ENCODE data around the gene CLCN2.

Gene CLCN2

DNA sequence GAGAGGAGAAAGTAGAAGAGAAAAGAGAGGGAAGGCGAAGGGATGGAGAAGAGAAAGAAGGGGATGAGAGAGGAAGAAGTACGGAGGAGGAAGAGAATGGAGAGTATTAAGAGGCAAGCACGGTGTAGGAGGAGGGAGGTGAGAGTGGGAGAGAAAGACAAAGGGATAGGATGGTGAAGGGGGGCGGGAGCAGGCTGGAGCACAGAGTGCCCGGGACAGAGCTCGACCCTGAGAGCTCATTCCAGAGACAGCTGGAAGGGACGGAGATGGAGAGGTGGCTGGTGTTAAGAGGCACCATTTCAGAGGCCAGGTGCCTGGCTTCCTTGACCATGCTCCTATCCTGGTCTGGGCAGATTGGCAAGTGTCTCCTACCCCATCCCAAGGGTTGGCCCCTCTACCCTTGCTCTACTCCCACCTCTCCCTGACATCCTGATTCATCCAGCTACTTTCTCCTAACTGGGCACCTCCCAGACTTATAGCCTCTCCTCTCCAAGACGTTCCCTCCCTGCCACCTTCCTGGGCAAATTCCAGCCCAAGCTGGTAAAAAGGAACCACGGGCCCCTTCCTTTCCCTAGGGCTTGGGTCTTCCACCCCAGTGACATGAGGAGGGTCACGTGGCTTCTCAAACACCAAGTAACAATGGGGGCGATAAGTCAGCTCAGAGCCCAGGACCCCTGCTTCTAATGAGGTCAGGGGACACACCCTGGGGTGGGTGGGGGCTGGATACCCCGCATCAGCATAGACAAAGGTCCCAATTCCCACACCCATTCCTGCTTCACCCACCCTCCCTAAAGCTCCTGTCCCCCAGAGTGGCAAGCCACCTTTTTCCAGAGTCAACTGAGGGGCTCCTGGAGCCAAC is 1.1 kb downstream of the CLCN2 start:
- Histone ChIP-seq H3K27ac (ENCODE audit: low read length) (no peak overlapping the region), H3K4me1 (ENCODE audit: low read length) (0 out of 2 replicates have a peak, but pooled peaks cover 6% of the 10 kb centered on the region), H3K4me2 (ENCODE audit: low read depth, low read length) (peak overlapping the region; percentile 94), H3K9me2 (replicated peaks; ENCODE audit: insufficient read depth, low read length) (no peaks in the 10 kb centered on the region), H3K4me3 (ENCODE audit: low read length) (peak overlapping the region; percentile 84), H4K20me1 (ENCODE audit: insufficient read depth, low read length) (no peaks in the 10 kb centered on the region), H3K9ac (ENCODE audit: low read length) (no peak overlapping the region), H3K27me3 (replicated peaks; ENCODE audit: insufficient read depth, low read length) (no peaks in the 10 kb centered on the region), H3F3A (ENCODE audit: insufficient read depth, low read length) (peaks cover 19% of the 10 kb centered on the region), H3K36me3 (replicated peaks; ENCODE audit: insufficient read depth, low read length) (0 out of 2 replicates have a peak, but pooled peaks cover 5% of the 10 kb centered on the region), H3K9me3 (replicated peaks; ENCODE audit: insufficient read depth, low read length) (no peaks in the 10 kb centered on the region), H3K79me2 (ENCODE audit: low read length) (peaks cover 26% of the 10 kb centered on the region), H2AFZ (ENCODE audit: low read length) (no peak overlapping the region)
- no peak for TF ChIP-seq EZH2 (optimal IDR thresholded peaks at IDR 0.05; ENCODE audit: low read depth, low read length)
- TF ChIP-seq, protein P1, sequence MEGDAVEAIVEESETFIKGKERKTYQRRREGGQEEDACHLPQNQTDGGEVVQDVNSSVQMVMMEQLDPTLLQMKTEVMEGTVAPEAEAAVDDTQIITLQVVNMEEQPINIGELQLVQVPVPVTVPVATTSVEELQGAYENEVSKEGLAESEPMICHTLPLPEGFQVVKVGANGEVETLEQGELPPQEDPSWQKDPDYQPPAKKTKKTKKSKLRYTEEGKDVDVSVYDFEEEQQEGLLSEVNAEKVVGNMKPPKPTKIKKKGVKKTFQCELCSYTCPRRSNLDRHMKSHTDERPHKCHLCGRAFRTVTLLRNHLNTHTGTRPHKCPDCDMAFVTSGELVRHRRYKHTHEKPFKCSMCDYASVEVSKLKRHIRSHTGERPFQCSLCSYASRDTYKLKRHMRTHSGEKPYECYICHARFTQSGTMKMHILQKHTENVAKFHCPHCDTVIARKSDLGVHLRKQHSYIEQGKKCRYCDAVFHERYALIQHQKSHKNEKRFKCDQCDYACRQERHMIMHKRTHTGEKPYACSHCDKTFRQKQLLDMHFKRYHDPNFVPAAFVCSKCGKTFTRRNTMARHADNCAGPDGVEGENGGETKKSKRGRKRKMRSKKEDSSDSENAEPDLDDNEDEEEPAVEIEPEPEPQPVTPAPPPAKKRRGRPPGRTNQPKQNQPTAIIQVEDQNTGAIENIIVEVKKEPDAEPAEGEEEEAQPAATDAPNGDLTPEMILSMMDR (IDR thresholded peaks at IDR 0.05; ENCODE audit: low read length): no peak
- DNase-seq: no peak

DNA sequence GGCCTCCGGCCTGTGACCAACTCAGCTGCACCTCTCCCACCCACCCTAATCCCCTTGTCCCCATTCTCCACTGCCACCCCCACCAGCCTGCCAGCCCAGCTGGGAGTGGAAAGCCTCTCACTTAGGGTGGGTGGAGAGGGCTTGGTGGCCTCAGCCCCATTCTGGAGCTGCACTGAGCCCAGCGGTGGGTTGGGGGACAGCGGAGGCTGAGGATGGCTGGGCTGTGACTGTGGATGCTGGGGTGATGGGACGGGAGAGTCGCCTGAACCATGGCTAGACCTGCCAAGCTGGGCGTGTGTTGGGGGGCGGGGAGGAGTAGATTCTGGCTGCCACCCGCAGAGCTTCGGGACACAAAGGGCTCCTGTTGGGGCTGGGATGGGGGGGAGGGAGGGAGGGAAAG is 1.8 kb downstream of the CLCN2 start:
- no peak for DNase-seq
- TF ChIP-seq, protein P1 (IDR thresholded peaks at IDR 0.05; ENCODE audit: low read length): no peak
- TF ChIP-seq EZH2 (optimal IDR thresholded peaks at IDR 0.05; ENCODE audit: low read depth, low read length) (no peak), EZH2phosphoT487 (IDR thresholded peaks at IDR 0.05; ENCODE audit: low read length) (no peak)
- Histone ChIP-seq H2AFZ (ENCODE audit: low read length) (no peak overlapping the region), H3K4me3 (ENCODE audit: low read length) (no peak overlapping the region), H3K9me2 (replicated peaks; ENCODE audit: insufficient read depth, low read length) (no peaks in the 10 kb centered on the region), H3K36me3 (replicated peaks; ENCODE audit: insufficient read depth, low read length) (no peaks in the 10 kb centered on the region), H3K9me3 (replicated peaks; ENCODE audit: insufficient read depth, low read length) (no peaks in the 10 kb centered on the region), H3K4me1 (ENCODE audit: low read length) (0 out of 2 replicates have a peak, but pooled peaks cover 3% of the 10 kb centered on the region), H3K4me2 (ENCODE audit: low read depth, low read length) (no peak overlapping the region), H3F3A (ENCODE audit: insufficient read depth, low read length) (peaks cover 17% of the 10 kb centered on the region), H4K20me1 (ENCODE audit: insufficient read depth, low read length) (no peaks in the 10 kb centered on the region), H3K9ac (ENCODE audit: low read length) (no peak overlapping the region), H3K27ac (ENCODE audit: low read length) (no peak overlapping the region), H3K27me3 (replicated peaks; ENCODE audit: insufficient read depth, low read length) (no peaks in the 10 kb centered on the region), H3K79me2 (ENCODE audit: low read length) (peaks cover 19% of the 10 kb centered on the region)

- Histone ChIP-seq H3K27ac (ENCODE audit: low read length) (no peak overlapping the region), H3K9me3 (replicated peaks; ENCODE audit: insufficient read depth, low read length) (no peaks in the 10 kb centered on the region), H3K79me2 (ENCODE audit: low read length) (peaks cover 12% of the 10 kb centered on the region), H4K20me1 (ENCODE audit: insufficient read depth, low read length) (no peaks in the 10 kb centered on the region), H3K27me3 (replicated peaks; ENCODE audit: insufficient read depth, low read length) (no peaks in the 10 kb centered on the region), H3K4me3 (ENCODE audit: low read length) (no peak overlapping the region), H3K36me3 (replicated peaks; ENCODE audit: insufficient read depth, low read length) (no peaks in the 10 kb centered on the region), H3K4me2 (ENCODE audit: low read depth, low read length) (no peak overlapping the region), H2AFZ (ENCODE audit: low read length) (no peak overlapping the region), H3F3A (ENCODE audit: insufficient read depth, low read length) (peaks cover 14% of the 10 kb centered on the region), H3K9ac (ENCODE audit: low read length) (no peak overlapping the region), H3K4me1 (ENCODE audit: low read length) (no peaks in the 10 kb centered on the region), H3K9me2 (replicated peaks; ENCODE audit: insufficient read depth, low read length) (no peaks in the 10 kb centered on the region)
- TF ChIP-seq, protein P1 (IDR thresholded peaks at IDR 0.05; ENCODE audit: low read length): no peak
- TF ChIP-seq EZH2 (optimal IDR thresholded peaks at IDR 0.05; ENCODE audit: low read depth, low read length): no peak
- TF ChIP-seq EZH2phosphoT487 (IDR thresholded peaks at IDR 0.05; ENCODE audit: low read length): no peak
- DNase-seq: no peak
Measured at GRCh38 chr3:184358921-184359350, 2.5 kb downstream of the CLCN2 start.
